ENCODE results near the gene ZDHHC9. TPM values are rescaled to one million over a fixed set of nuclear protein-coding genes. Genes with fewer than 3 reads are reported as not detected.
"Not testable (repeated sequence)": the region's sequence is repeated elsewhere in the genome, so short reads cannot be mapped to it uniquely, and the experiment has no call there.

The ZDHHC9 gene
- total RNA-seq, 1 experiment from 2014 or later = 41.0 TPM

DNA sequence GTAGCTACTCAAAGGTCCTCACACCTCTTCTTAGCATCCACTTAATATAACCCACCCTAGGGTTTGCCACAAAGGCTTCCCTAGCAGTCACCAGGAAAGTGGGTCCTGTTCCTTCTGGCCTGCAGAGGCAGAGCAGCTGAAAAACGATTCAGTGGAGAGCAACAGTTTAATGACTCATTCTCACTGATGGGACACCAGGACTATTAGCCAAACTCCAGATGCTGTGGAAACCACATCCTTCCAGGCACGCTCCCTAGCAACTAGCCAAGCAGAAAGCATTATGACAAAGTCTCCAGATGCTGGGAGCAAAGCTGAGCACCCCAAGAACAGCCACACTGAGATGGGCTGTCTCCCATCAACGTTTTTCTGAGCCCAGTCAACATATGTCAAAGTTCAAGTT lies 32.0 kb upstream of the ZDHHC9 start:
- Mint-ChIP-seq H3K4me1 (ENCODE audit: low read depth, unreplicated experiment) (peaks cover 6% of the 10 kb centered on the region), H3K27ac (ENCODE audit: unreplicated experiment) (no peak overlapping the region), H3K27me3 (ENCODE audit: insufficient read depth, unreplicated experiment) (no peaks in the 10 kb centered on the region), H3K4me3 (ENCODE audit: unreplicated experiment) (no peak overlapping the region), H3K36me3 (ENCODE audit: insufficient read depth, unreplicated experiment) (no peaks in the 10 kb centered on the region), H3K9me3 (ENCODE audit: unreplicated experiment) (no peaks in the 10 kb centered on the region)
- DNase-seq = no peak
- H3K27me3 ChIP-seq (replicated peaks; ENCODE audit: control insufficient read depth, insufficient read depth, low read length) = no peaks in the 10 kb centered on the region
- CTCF ChIA-PET = no interaction called here
- TF ChIP-seq CTCF (IDR thresholded peaks at IDR 0.05; ENCODE audit: insufficient read depth in 1 of 2, low read depth in 1 of 2, low read length in 1 of 2, severe bottlenecking in 1 of 2, unreplicated experiment in 1 of 2) = no peak
- H3K4me1 ChIP-seq = peaks cover 10% of the 10 kb centered on the region
- no TSS peak for BruUV-seq (replicated peaks)
- H3K4me3 ChIP-seq (ENCODE audit: low read depth, low read length) = no peak overlapping the region
- intact Hi-C loops (cut with micrococcal nuclease; ENCODE audit: unreplicated experiment) = no loop called here
- POLR2A ChIA-PET = no interaction called here
- H3K36me3 ChIP-seq (ENCODE audit: control insufficient read depth, insufficient read depth, low read length) = no peaks in the 10 kb centered on the region
- no peaks in the 10 kb centered on the region for H3K9me3 ChIP-seq

DNA sequence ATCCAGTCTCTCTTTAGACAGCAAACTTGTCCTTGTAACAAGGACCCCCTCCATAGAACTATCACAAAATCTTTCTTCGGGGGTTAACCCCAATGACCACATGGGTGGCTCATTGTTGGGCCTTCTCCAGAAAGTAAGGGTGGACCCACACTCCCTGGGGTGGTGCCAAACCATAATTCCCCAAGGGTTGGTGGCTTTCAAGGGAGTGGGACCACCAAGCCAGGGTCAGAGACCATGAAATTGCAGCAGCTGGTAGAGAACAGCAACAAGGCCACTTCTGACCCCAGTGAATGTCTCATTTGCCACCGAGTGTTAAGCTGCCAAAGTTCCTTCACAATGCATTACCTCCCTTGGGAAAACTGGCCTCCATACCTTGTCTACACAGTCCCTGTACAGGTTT lies 28.8 kb upstream of the ZDHHC9 start:
- H3K27me3 Mint-ChIP-seq (ENCODE audit: insufficient read depth, unreplicated experiment) = no peaks in the 10 kb centered on the region
- H3K4me3 Mint-ChIP-seq (ENCODE audit: unreplicated experiment) = no peak overlapping the region
- intact Hi-C loops (cut with micrococcal nuclease; ENCODE audit: unreplicated experiment) = no loop called here
- no peaks in the 10 kb centered on the region for H3K36me3 Mint-ChIP-seq (ENCODE audit: insufficient read depth, unreplicated experiment)
- H3K9me3 Mint-ChIP-seq (ENCODE audit: unreplicated experiment) = no peaks in the 10 kb centered on the region
- Histone ChIP-seq H3K4me3 (ENCODE audit: low read depth, low read length) (no peak overlapping the region), H3K36me3 (ENCODE audit: control insufficient read depth, insufficient read depth, low read length) (no peaks in the 10 kb centered on the region), H3K9me3 (no peaks in the 10 kb centered on the region), H3K27me3 (replicated peaks; ENCODE audit: control insufficient read depth, insufficient read depth, low read length) (no peaks in the 10 kb centered on the region), H3K4me1 (peaks cover 10% of the 10 kb centered on the region)
- ChIA-PET POLR2A (no interaction called here), CTCF (no interaction called here)
- DNase-seq = no peak
- peaks cover 6% of the 10 kb centered on the region for H3K4me1 Mint-ChIP-seq (ENCODE audit: low read depth, unreplicated experiment)
- BruUV-seq (replicated peaks) = no TSS peak
- no peak overlapping the region for H3K27ac Mint-ChIP-seq (ENCODE audit: unreplicated experiment)
- TF ChIP-seq CTCF (IDR thresholded peaks at IDR 0.05; ENCODE audit: insufficient read depth in 1 of 2, low read depth in 1 of 2, low read length in 1 of 2, severe bottlenecking in 1 of 2, unreplicated experiment in 1 of 2) = no peak

DNA sequence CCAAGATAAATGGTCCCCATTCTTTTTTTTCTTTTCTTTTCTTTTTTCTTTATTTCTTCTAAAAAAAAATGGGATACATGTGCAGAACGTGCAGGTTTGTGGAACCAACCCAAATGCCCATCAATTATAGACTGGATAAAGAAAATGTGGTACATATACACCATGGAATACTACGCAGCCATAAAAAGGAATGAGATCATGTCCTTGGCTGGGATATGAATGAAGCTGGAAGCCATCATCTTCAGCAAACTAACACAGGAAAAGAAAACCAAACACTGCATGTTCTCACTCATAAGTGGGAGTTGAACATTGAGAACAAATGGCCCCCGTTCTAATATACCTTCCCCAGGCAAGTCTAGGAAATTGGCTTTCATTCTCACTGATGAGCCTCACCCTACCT lies 22.6 kb upstream of the ZDHHC9 start:
- H3K9me3 ChIP-seq; H3K36me3 Mint-ChIP-seq (ENCODE audit: insufficient read depth, unreplicated experiment); H3K27me3 Mint-ChIP-seq (ENCODE audit: insufficient read depth, unreplicated experiment); intact Hi-C loops (cut with micrococcal nuclease; ENCODE audit: unreplicated experiment); POLR2A ChIA-PET; BruUV-seq (replicated peaks); H3K27me3 ChIP-seq (replicated peaks; ENCODE audit: control insufficient read depth, insufficient read depth, low read length); H3K4me1 Mint-ChIP-seq (ENCODE audit: low read depth, unreplicated experiment); H3K4me1 ChIP-seq; DNase-seq; H3K4me3 ChIP-seq (ENCODE audit: low read depth, low read length); H3K27ac Mint-ChIP-seq (ENCODE audit: unreplicated experiment); H3K36me3 ChIP-seq (ENCODE audit: control insufficient read depth, insufficient read depth, low read length); H3K4me3 Mint-ChIP-seq (ENCODE audit: unreplicated experiment); CTCF ChIA-PET; H3K9me3 Mint-ChIP-seq (ENCODE audit: unreplicated experiment): not testable (repeated sequence)

- H3K4me1 Mint-ChIP-seq (ENCODE audit: low read depth, unreplicated experiment); H3K27me3 ChIP-seq (replicated peaks; ENCODE audit: control insufficient read depth, insufficient read depth, low read length); BruUV-seq (replicated peaks); H3K4me3 ChIP-seq (ENCODE audit: low read depth, low read length); H3K36me3 Mint-ChIP-seq (ENCODE audit: insufficient read depth, unreplicated experiment); H3K9me3 ChIP-seq; H3K36me3 ChIP-seq (ENCODE audit: control insufficient read depth, insufficient read depth, low read length); H3K4me3 Mint-ChIP-seq (ENCODE audit: unreplicated experiment); H3K27ac Mint-ChIP-seq (ENCODE audit: unreplicated experiment); POLR2A ChIA-PET; DNase-seq; H3K4me1 ChIP-seq; H3K27me3 Mint-ChIP-seq (ENCODE audit: insufficient read depth, unreplicated experiment); intact Hi-C loops (cut with micrococcal nuclease; ENCODE audit: unreplicated experiment); CTCF ChIA-PET; H3K9me3 Mint-ChIP-seq (ENCODE audit: unreplicated experiment): not testable (repeated sequence)
Observed at GRCh38 chrX:129859134-129859533, 15.4 kb upstream of the ZDHHC9 start.

GRCh38 chrX:129851825-129852224 lies 8.1 kb upstream of the ZDHHC9 start:
- H3K27me3 ChIP-seq (replicated peaks; ENCODE audit: control insufficient read depth, insufficient read depth, low read length); CTCF ChIA-PET; DNase-seq; H3K4me1 Mint-ChIP-seq (ENCODE audit: low read depth, unreplicated experiment); H3K36me3 ChIP-seq (ENCODE audit: control insufficient read depth, insufficient read depth, low read length); BruUV-seq (replicated peaks); intact Hi-C loops (cut with micrococcal nuclease; ENCODE audit: unreplicated experiment); H3K9me3 ChIP-seq; H3K4me1 ChIP-seq; H3K4me3 ChIP-seq (ENCODE audit: low read depth, low read length); H3K27ac Mint-ChIP-seq (ENCODE audit: unreplicated experiment); POLR2A ChIA-PET; H3K9me3 Mint-ChIP-seq (ENCODE audit: unreplicated experiment); H3K4me3 Mint-ChIP-seq (ENCODE audit: unreplicated experiment); H3K36me3 Mint-ChIP-seq (ENCODE audit: insufficient read depth, unreplicated experiment); H3K27me3 Mint-ChIP-seq (ENCODE audit: insufficient read depth, unreplicated experiment): not testable (repeated sequence)
